Astrocyte of the spinal cord (primary cell): Measurements from ENCODE around the gene OR11G2.
"Not testable (repeated sequence)": the region's sequence is repeated elsewhere in the genome, so short reads cannot be mapped to it uniquely, and the experiment has no call there.

Source experiments
- DNase-seq: peaks from one replicate; pipeline ENCODE4 v3.0.0; 2011; ENCODE audit warnings: low read depth, low spot score
- H3K4me3 ChIP-seq: 2 replicates; pipeline ENCODE4 v1.5.1; 2011; ENCODE audit warnings: low read depth, mild to moderate bottlenecking, low read length, moderate library complexity
- CTCF ChIP-seq: IDR thresholded peaks from 2 replicates; pipeline ENCODE4 v1.5.1; 2012; ENCODE audit warnings: low read depth, mild to moderate bottlenecking, low read length, inconsistent platforms
- in situ Hi-C: cut with HindIII; loops from 2 replicates; pipeline ENCODE4 v1.10.0; 2017; ENCODE audit warnings: low sequenced_read_pairs

The OR11G2 gene

DNA sequence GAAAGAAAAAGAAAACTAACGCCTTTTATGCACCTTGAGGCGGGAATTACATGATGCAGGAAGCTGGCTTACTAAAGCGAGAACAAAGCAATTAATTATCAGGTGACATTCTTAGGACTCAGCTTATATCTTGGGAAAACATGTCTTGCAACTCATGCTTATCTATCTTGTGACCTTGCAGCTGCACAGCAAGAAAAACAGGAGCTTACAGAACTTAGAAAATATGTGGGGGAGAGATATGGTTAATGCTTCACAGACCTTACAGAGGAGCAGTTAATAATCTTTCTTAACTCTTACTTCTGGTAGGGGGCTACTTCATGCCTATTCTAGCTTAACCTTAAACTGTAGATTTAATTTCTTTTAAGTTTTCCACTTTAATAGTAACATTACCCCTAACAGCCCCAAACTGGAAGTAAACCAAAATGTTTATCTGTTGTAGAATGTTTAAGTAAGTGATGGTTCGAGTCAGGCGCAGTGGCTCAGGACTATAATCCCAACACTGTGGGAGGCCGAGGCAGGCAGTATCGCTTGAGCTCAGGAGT, 13.2 kb upstream of the OR11G2 start:
- TF ChIP-seq CTCF = no peak
- in situ Hi-C loops = no loop called here
- no peak for DNase-seq
- no peak overlapping the region for H3K4me3 ChIP-seq

DNA sequence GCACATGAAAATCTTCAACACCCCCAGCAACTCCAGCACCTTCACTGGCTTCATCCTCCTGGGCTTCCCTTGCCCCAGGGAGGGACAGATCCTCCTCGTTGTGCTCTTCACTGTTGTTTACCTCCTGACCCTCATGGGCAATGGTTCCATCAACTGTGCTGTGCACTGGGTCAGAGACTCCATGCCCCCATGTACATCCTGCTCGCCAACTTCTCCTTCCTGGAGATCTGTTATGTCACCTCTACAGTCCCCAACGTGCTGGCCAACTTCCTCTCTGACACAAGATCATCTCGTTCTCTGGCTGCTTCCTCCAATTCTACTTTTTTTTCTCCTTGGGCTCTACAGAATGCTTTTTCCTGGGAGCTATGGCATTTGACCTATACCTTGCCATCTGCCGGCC, 11.5 kb upstream of the OR11G2 start:
- no peak overlapping the region for H3K4me3 ChIP-seq
- no peak for TF ChIP-seq CTCF
- in situ Hi-C loops = no loop called here
- DNase-seq = no peak

- H3K4me3 ChIP-seq = no peak overlapping the region
- no peak for DNase-seq
- no peak for TF ChIP-seq CTCF
- in situ Hi-C loops = no loop called here
Observed at GRCh38 chr14:20179880-20180279, 10.8 kb upstream of the OR11G2 start.

- no peak overlapping the region for H3K4me3 ChIP-seq
- TF ChIP-seq CTCF = no peak
- DNase-seq = no peak
- in situ Hi-C loops = no loop called here
Observed at GRCh38 chr14:20180486-20180885, 10.2 kb upstream of the OR11G2 start.

GRCh38 chr14:20184181-20184580, 6.5 kb upstream of the OR11G2 start:
- no peak for TF ChIP-seq CTCF
- H3K4me3 ChIP-seq = no peak overlapping the region
- DNase-seq = no peak
- in situ Hi-C loops = no loop called here

- no peak for DNase-seq
- no peak overlapping the region for H3K4me3 ChIP-seq
- no peak for TF ChIP-seq CTCF
- in situ Hi-C loops = no loop called here
Observed at GRCh38 chr14:20191396-20191795, 700 bp downstream of the OR11G2 start.

DNA sequence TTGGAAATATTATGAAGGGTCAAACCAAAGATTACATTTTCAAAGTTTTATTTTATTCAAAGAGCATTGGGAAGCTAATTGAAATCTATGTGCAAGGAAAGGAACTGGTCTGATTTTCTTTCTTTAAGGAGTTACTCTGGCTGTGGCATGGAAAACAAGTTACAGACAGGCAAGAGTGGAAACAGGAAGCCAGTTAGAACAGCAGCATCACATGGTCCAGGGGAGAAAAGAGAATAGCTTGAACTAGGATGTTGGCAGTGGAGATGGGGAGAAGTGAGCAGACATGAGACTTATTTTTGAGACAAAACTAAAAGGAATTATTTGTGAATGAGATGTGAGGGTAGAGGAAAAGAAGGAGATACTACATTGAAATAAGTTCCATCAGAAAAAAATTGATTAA, 3.4 kb downstream of the OR11G2 start:
- DNase-seq = no peak
- no peak overlapping the region for H3K4me3 ChIP-seq
- in situ Hi-C loops = no loop called here
- TF ChIP-seq CTCF = no peak

DNA sequence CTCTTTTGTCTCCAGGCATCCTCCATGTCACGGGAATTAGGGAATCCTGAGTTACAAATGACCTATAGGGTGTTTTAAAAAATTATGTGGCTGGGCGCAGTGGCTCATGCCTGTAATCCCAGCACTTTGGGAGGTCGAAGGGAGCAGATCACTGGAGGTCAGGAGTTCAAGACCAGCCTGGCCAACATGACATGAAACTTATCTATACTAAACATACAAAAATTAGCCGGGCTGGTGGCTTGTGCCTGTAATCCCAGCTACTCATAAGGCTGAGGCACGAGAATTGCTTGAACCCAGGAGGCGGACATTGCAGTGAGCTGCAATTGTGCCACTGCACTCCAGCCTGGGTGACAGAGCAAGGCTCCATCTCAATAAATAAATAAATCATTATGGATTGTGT, 4.5 kb downstream of the OR11G2 start:
- in situ Hi-C loops, DNase-seq, H3K4me3 ChIP-seq: not testable (repeated sequence)
